GM18909 (cell line): ENCODE measurements around the gene KIAA0513.
"Not testable (repeated sequence)": the region's sequence is repeated elsewhere in the genome, so short reads cannot be mapped to it uniquely, and the experiment has no call there.

Experiments
- ATAC-seq: cut with Tn5 transposase; IDR thresholded peaks from one replicate; pipeline ENCODE4 v1.9.1; 2021; ENCODE audit warnings: mild to moderate bottlenecking; ENCODE audit not compliant: unreplicated experiment, poor library complexity

Gene KIAA0513

GRCh38 chr16:85028685-85029407 lies 1.3 kb downstream of the KIAA0513 start:
- ATAC-seq: no peak

- ATAC-seq: no peak
Measured at GRCh38 chr16:85029408-85029784, 1.8 kb downstream of the KIAA0513 start.

GRCh38 chr16:85029981-85030401 lies 2.4 kb downstream of the KIAA0513 start:
- no peak for ATAC-seq

GRCh38 chr16:85031451-85031850 lies 3.9 kb downstream of the KIAA0513 start:
- ATAC-seq: no peak

GRCh38 chr16:85032187-85032586 lies 4.6 kb downstream of the KIAA0513 start:
- ATAC-seq: not testable (repeated sequence)

- ATAC-seq: no peak
Measured at GRCh38 chr16:85033171-85033570, 5.6 kb downstream of the KIAA0513 start.

GRCh38 chr16:85034591-85035433 lies 7.2 kb downstream of the KIAA0513 start:
- no peak for ATAC-seq

- ATAC-seq: no peak
Measured at GRCh38 chr16:85036236-85037049, 8.8 kb downstream of the KIAA0513 start.

- ATAC-seq: no peak
Measured at GRCh38 chr16:85037050-85037410, 9.4 kb downstream of the KIAA0513 start.

GRCh38 chr16:85037721-85038120 lies 10.1 kb downstream of the KIAA0513 start:
- no peak for ATAC-seq

- ATAC-seq: no peak
Measured at GRCh38 chr16:85040685-85041084, 13.1 kb downstream of the KIAA0513 start.

- ATAC-seq: no peak
Measured at GRCh38 chr16:85041219-85042166, 13.9 kb downstream of the KIAA0513 start.

GRCh38 chr16:85042167-85042526 lies 14.6 kb downstream of the KIAA0513 start:
- ATAC-seq: no peak

- no peak for ATAC-seq
Measured at GRCh38 chr16:85042606-85043005, 15.0 kb downstream of the KIAA0513 start.

- no peak for ATAC-seq
Measured at GRCh38 chr16:85045077-85045476, 17.5 kb downstream of the KIAA0513 start.

- no peak for ATAC-seq
Measured at GRCh38 chr16:85045641-85046471, 18.3 kb downstream of the KIAA0513 start.

GRCh38 chr16:85046472-85046916 lies 18.9 kb downstream of the KIAA0513 start:
- no peak for ATAC-seq

GRCh38 chr16:85046931-85047866 lies 19.6 kb downstream of the KIAA0513 start:
- no peak for ATAC-seq
